GM11168 (cell line): ENCODE results near the gene SCN4B.

Source experiments
- in situ Hi-C: fragments of 300-500 bp; cut with MboI; formaldehyde crosslinking; loops from one replicate; pipeline ENCODE4 v1.12.0; 2022; ENCODE audit warnings: low sequenced_read_pairs; ENCODE audit not compliant: unreplicated experiment

SCN4B gene

GRCh38 chr11:118154641-118155040 lies 2.0 kb upstream of the SCN4B start:
- in situ Hi-C loops = no loop called here

- in situ Hi-C loops = no loop called here
Measured at GRCh38 chr11:118153976-118154375, 1.4 kb upstream of the SCN4B start.

- in situ Hi-C loops = no loop called here
Measured at GRCh38 chr11:118153516-118153915, 893 bp upstream of the SCN4B start.

- in situ Hi-C loops = no loop called here
Measured at GRCh38 chr11:118152020-118152551, 537 bp downstream of the SCN4B start.

- in situ Hi-C loops = no loop called here
Measured at GRCh38 chr11:118151431-118151830, 1.2 kb downstream of the SCN4B start.

GRCh38 chr11:118149493-118149892 lies 3.1 kb downstream of the SCN4B start:
- in situ Hi-C loops = no loop called here

GRCh38 chr11:118148856-118149255 lies 3.8 kb downstream of the SCN4B start:
- in situ Hi-C loops = no loop called here

GRCh38 chr11:118148240-118148639 lies 4.4 kb downstream of the SCN4B start:
- in situ Hi-C loops = no loop called here

- in situ Hi-C loops = no loop called here
Measured at GRCh38 chr11:118147502-118147901, 5.1 kb downstream of the SCN4B start.

GRCh38 chr11:118146554-118146953 lies 6.1 kb downstream of the SCN4B start:
- in situ Hi-C loops = no loop called here

- in situ Hi-C loops = no loop called here
Measured at GRCh38 chr11:118145285-118146227, 7.1 kb downstream of the SCN4B start.

GRCh38 chr11:118144301-118145268 lies 8.0 kb downstream of the SCN4B start:
- in situ Hi-C loops = no loop called here

GRCh38 chr11:118143661-118144185 lies 8.9 kb downstream of the SCN4B start:
- in situ Hi-C loops = no loop called here

GRCh38 chr11:118142809-118143208 lies 9.8 kb downstream of the SCN4B start:
- in situ Hi-C loops = no loop called here

GRCh38 chr11:118142081-118142480 lies 10.5 kb downstream of the SCN4B start:
- in situ Hi-C loops = no loop called here

GRCh38 chr11:118139578-118139977 lies 13.0 kb downstream of the SCN4B start:
- in situ Hi-C loops = no loop called here

GRCh38 chr11:118138839-118139420 lies 13.7 kb downstream of the SCN4B start:
- in situ Hi-C loops = no loop called here

GRCh38 chr11:118136801-118137200 lies 15.8 kb downstream of the SCN4B start:
- in situ Hi-C loops = no loop called here

- in situ Hi-C loops = no loop called here
Measured at GRCh38 chr11:118136341-118136740, 16.3 kb downstream of the SCN4B start.

GRCh38 chr11:118135796-118136165 lies 16.8 kb downstream of the SCN4B start:
- in situ Hi-C loops = no loop called here
